ENCODE results near the gene DOK3.
A peak's percentile ranks its signal among the peaks of the same experiment; 100 is the strongest.

Gene DOK3

GRCh38 chr5:177469750-177470525 is 39.7 kb downstream of the DOK3 start:
- TF ChIP-seq CTCF (conservative IDR thresholded peaks at IDR 0.05; ENCODE audit: low read length) = no peak
- no peak overlapping the region for H3K4me3 ChIP-seq (ENCODE audit: low read length)
- no peak for DNase-seq (ENCODE audit: low read depth)

DNA sequence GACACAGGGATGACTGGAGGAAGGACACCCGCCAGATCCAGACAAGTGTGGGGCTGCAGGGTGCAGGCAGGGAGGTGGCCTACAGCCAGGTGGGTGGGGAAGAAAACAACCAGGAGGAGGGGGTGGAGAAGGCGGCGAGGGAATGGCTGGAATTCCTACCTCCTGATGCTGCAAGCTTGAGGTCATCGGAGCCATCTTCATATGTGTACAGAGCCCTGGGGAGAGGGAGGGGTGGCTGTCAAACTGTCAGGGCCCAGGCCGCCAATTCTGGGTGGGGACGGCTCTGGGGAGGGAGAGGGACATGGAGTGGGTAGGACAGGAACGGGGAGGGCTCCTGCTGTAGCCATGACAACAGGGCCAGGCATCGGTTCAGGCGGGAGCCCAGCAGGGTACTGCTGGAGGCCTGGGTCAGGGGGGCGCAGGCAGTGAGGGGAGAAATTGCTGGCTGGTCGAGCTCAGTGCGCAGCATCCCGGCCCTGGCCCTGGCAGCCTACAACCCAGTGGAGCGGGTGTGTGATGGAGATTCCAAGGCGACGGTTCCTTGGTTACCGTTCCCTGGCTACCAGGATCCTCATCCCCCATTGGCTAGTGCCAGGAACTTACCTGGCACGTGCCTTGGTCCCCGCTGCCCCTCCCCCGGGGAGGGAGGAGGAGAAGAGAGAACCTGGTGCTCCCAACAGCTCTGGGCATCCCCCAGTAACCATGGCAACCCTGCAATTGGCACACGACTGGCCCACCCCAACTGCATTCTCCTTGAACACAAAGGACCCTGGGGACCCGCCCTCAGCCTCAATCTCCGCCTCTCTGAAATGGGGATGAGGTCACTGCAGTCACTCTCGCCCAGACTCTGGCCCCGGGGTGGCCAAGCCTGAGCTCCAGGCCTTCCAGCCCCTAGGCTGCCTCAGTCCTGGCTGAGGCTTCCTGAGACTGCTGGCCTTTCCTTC is 40.7 kb downstream of the DOK3 start:
- peak; percentile 78 for DNase-seq (ENCODE audit: low read depth)
- no peak for TF ChIP-seq CTCF (conservative IDR thresholded peaks at IDR 0.05; ENCODE audit: low read length)
- H3K4me3 ChIP-seq (ENCODE audit: low read length) = no peak overlapping the region

DNA sequence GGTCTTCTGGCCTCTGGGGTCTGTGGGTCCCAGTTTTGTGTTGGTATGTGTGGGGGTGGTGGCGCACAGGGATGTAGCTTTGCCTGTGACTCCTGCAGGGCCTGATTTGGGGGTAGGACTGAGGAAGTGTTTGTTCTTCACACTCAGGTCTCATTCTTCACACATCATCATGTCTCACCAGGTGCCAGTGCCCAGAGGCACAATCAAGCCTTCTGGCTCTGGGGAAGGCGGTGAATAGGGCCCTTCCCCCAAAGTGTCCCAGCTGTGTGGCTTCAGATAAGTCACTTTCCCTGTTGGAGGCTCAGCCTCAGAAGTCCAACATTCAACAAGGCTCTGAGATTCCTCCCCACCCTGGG is 41.3 kb downstream of the DOK3 start:
- no peak for TF ChIP-seq CTCF (conservative IDR thresholded peaks at IDR 0.05; ENCODE audit: low read length)
- DNase-seq (ENCODE audit: low read depth) = no peak

GRCh38 chr5:177467436-177467835 is 42.2 kb downstream of the DOK3 start:
- H3K4me3 ChIP-seq (ENCODE audit: low read length) = no peak overlapping the region
- no peak for TF ChIP-seq CTCF (conservative IDR thresholded peaks at IDR 0.05; ENCODE audit: low read length)
- no peak for DNase-seq (ENCODE audit: low read depth)

More for the DNA sequence above, 41.3 kb downstream of the DOK3 start:
- no peak overlapping the region for H3K4me3 ChIP-seq (ENCODE audit: low read length)

DNA sequence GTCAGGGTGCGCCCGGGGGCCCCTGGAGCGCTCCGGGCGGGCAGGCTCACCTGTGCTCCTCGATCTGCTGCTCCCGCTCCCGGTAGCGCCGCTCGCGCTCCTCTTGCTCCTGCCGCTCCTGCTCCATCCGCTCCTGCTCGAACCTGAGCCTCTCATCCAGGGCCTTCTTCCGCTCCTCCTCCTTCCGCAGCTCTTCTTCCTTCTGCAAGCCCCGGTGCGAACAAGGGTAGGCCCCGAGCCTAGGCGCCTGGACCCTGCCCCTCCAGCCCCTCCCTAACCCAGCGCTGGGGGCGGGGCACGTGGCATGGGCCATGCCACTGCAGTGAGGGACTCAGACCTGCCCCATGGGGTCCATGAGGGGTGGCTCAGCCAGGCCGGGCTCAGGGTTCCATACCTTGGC is 42.8 kb downstream of the DOK3 start:
- H3K4me3 ChIP-seq (ENCODE audit: low read length) = no peak overlapping the region
- TF ChIP-seq CTCF (conservative IDR thresholded peaks at IDR 0.05; ENCODE audit: low read length) = no peak
- DNase-seq (ENCODE audit: low read depth) = no peak

DNA sequence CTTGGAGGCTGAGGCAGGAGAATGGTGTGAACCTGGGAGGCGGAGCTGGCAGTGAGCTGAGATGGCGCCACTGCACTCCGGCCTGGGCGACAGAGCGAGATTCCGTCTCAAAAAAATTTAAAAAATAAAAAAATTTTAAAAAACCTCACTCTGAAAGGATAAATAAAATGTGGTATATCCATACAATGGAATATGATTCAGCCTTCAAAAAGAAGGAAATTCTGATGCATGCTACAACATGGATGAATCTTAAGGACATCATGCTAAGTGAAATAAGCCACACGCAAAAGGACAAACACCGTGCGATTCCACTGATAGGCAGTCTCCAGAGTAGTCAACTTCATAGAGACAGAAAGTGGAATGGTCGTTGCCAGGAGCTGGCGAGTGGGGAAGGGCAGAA is 44.6 kb downstream of the DOK3 start:
- no peak for DNase-seq (ENCODE audit: low read depth)
- no peak overlapping the region for H3K4me3 ChIP-seq (ENCODE audit: low read length)
- TF ChIP-seq CTCF (conservative IDR thresholded peaks at IDR 0.05; ENCODE audit: low read length) = no peak
